Inflammatory macrophage treated with lipopolysaccharide for 1 hour (primary cell): ENCODE results near the gene GPR6.

ENCODE experiments used
- DNase-seq, 2 donors: peaks; one replicate each; pipeline ENCODE4 v3.0.0-alpha.2; 2020 to 2022

The GPR6 gene

GRCh38 chr6:110002676-110003075, 24.6 kb downstream of the GPR6 start:
- no peak for DNase-seq

- no peak for DNase-seq
Measured at GRCh38 chr6:110013386-110013785, 35.3 kb downstream of the GPR6 start.

- no peak for DNase-seq
Measured at GRCh38 chr6:110015206-110015605, 37.1 kb downstream of the GPR6 start.

GRCh38 chr6:110017306-110017705, 39.2 kb downstream of the GPR6 start:
- no peak for DNase-seq

- DNase-seq: no peak
Measured at GRCh38 chr6:110017946-110018345, 39.8 kb downstream of the GPR6 start.

- no peak for DNase-seq
Measured at GRCh38 chr6:110018486-110018885, 40.4 kb downstream of the GPR6 start.

- peak; percentile 46 to 66 for DNase-seq
Measured at GRCh38 chr6:110020888-110021287, 42.8 kb downstream of the GPR6 start.

- DNase-seq: no peak
Measured at GRCh38 chr6:110029144-110029543, 51.0 kb downstream of the GPR6 start.
